Astrocyte (in vitro differentiated cells and primary cell): Measurements from ENCODE around the gene ROR1. TPM values are rescaled to one million over a fixed set of nuclear protein-coding genes. Genes with fewer than 3 reads are reported as not detected.

Experiments
- DNase-seq: peaks from one replicate; pipeline ENCODE4 v3.0.0-alpha.2; 2010; ENCODE audit warnings: low read depth
- FAIRE-seq: peaks from 2 replicates; lab custom pipeline; 2011; peaks lifted over from hg19 to GRCh38; lab: Jason Lieb, UNC
- H2AFZ ChIP-seq: 2 replicates; pipeline ENCODE4 v1.6.0; 2012; ENCODE audit warnings: low read depth, low read length, inconsistent platforms
- H3K27ac ChIP-seq: 2 replicates; pipeline ENCODE4 v1.5.1; 2011; ENCODE audit warnings: low read depth, low read length, inconsistent platforms
- H3K27me3 ChIP-seq: 2 replicates; pipeline ENCODE4 v1.6.0; 2011; ENCODE audit warnings: low read length, inconsistent platforms; ENCODE audit not compliant: insufficient read depth
- H3K36me3 ChIP-seq: 2 replicates; pipeline ENCODE4 v1.5.1; 2011; ENCODE audit warnings: low read length, inconsistent platforms; ENCODE audit not compliant: insufficient read depth
- H3K4me1 ChIP-seq: 2 replicates; pipeline ENCODE4 v1.5.1; 2011; ENCODE audit warnings: low read length, inconsistent platforms; ENCODE audit not compliant: insufficient read depth
- H3K4me2 ChIP-seq: 2 replicates; pipeline ENCODE4 v1.6.0; 2012; ENCODE audit warnings: low read length, inconsistent platforms
- H3K4me3 ChIP-seq: 2 replicates; pipeline ENCODE4 v1.5.1; 2011; ENCODE audit warnings: low read depth, mild to moderate bottlenecking, low read length, inconsistent platforms; ENCODE audit not compliant: insufficient read depth
- H3K79me2 ChIP-seq: 2 replicates; pipeline ENCODE4 v1.6.0; 2012; ENCODE audit warnings: mild to moderate bottlenecking, low read length, inconsistent platforms; ENCODE audit not compliant: insufficient read depth
- H3K9ac ChIP-seq: 2 replicates; pipeline ENCODE4 v1.6.0; 2012; ENCODE audit warnings: mild to moderate bottlenecking, low read length, inconsistent platforms
- H3K9me3 ChIP-seq: 2 replicates; pipeline ENCODE4 v1.5.1; 2012; ENCODE audit warnings: low read depth, mild to moderate bottlenecking, low read length, inconsistent platforms; ENCODE audit not compliant: insufficient read depth
- H4K20me1 ChIP-seq: 2 replicates; pipeline ENCODE4 v1.6.0; 2012; ENCODE audit warnings: low read length, inconsistent platforms; ENCODE audit not compliant: insufficient read depth
- H3K27ac Mint-ChIP-seq: one replicate; pipeline ENCODE4 v1.8.0; 2021; ENCODE audit warnings: mild to moderate bottlenecking, mixed read lengths; ENCODE audit not compliant: unreplicated experiment
- H3K27me3 Mint-ChIP-seq: one replicate; pipeline ENCODE4 v1.8.0; 2021; ENCODE audit warnings: low read depth, mixed read lengths; ENCODE audit not compliant: unreplicated experiment
- H3K36me3 Mint-ChIP-seq: one replicate; pipeline ENCODE4 v1.8.0; 2021; ENCODE audit warnings: low read depth, mixed read lengths; ENCODE audit not compliant: unreplicated experiment
- H3K4me1 Mint-ChIP-seq: one replicate; pipeline ENCODE4 v1.8.0; 2021; ENCODE audit warnings: low read depth, mixed read lengths; ENCODE audit not compliant: unreplicated experiment
- H3K4me3 Mint-ChIP-seq: one replicate; pipeline ENCODE4 v1.8.0; 2021; ENCODE audit warnings: mild to moderate bottlenecking, moderate library complexity, mixed read lengths; ENCODE audit not compliant: unreplicated experiment
- H3K9me3 Mint-ChIP-seq: one replicate; pipeline ENCODE4 v1.8.0; 2021; ENCODE audit warnings: mild to moderate bottlenecking, mixed read lengths; ENCODE audit not compliant: unreplicated experiment
- EZH2 ChIP-seq: IDR thresholded peaks from 2 replicates; pipeline ENCODE4 v1.6.1; 2012; ENCODE audit warnings: mild to moderate bottlenecking, low read length, inconsistent platforms; ENCODE audit not compliant: insufficient read depth
- total RNA-seq: library from RNA; stranded (reverse); gene quantifications from 2 replicates; pipeline ENCODE4 v1.2.1, GENCODE V29; 2021
- TF ChIP-seq, protein P1 (sequence below): IDR thresholded peaks from 2 replicates; pipeline ENCODE4 v1.5.1; 2011; ENCODE audit warnings: low read depth, mild to moderate bottlenecking, inconsistent platforms, low read length, moderate library complexity; ENCODE audit not compliant: insufficient read depth

ROR1 gene
- total RNA-seq, 1 donor from 2014 or later, result 38.3 TPM

DNA sequence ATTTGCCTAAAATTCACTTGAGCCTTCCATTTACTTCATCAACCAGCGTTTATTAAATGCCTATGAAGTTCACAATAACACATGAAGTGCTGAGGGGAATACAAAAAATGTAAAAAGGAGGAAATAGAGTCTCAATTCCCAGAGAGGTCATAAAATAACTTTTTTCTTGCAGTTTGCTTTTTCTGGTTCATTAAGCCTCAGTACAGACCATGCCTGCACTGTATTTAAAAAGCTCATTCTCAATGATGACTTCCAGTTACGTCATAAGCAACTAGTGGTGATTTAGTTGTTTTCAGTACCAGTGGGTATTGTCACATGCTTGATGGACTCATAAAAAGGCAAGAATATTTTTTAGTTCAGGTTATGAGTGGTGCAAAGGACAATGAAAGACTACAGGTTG, 269.5 kb downstream of the ROR1 start:
- peak overlapping the region; percentile 80 for H3K27ac Mint-ChIP-seq

DNA sequence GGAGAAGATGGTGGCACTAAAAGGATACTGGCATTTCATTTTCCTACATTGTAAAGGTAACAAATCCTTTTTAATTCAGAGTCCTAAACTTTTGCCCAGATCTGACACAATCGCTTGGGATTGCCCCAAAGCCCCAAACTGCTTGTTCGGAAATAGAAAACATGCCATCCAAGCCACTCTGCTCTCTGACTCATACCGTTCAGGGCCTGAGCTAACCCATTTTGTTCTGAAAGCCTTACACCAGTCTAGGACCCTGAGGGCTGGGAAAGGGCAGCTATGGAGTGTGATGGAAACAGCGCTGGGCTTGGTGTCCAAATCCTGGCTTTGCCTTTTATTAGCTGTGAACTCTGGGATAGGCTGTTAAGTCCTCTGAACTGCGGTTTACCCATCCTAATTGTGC, 270.2 kb downstream of the ROR1 start:
- DNase-seq, result peak; percentile 81
- TF ChIP-seq, protein P1, sequence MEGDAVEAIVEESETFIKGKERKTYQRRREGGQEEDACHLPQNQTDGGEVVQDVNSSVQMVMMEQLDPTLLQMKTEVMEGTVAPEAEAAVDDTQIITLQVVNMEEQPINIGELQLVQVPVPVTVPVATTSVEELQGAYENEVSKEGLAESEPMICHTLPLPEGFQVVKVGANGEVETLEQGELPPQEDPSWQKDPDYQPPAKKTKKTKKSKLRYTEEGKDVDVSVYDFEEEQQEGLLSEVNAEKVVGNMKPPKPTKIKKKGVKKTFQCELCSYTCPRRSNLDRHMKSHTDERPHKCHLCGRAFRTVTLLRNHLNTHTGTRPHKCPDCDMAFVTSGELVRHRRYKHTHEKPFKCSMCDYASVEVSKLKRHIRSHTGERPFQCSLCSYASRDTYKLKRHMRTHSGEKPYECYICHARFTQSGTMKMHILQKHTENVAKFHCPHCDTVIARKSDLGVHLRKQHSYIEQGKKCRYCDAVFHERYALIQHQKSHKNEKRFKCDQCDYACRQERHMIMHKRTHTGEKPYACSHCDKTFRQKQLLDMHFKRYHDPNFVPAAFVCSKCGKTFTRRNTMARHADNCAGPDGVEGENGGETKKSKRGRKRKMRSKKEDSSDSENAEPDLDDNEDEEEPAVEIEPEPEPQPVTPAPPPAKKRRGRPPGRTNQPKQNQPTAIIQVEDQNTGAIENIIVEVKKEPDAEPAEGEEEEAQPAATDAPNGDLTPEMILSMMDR, result no peak
- no peak for TF ChIP-seq EZH2
- H3K27me3 Mint-ChIP-seq, result no peaks in the 10 kb centered on the region
- Histone ChIP-seq H3K36me3 (no peaks in the 10 kb centered on the region), H3K4me1 (peaks cover 43% of the 10 kb centered on the region), H3K4me2 (peak overlapping the region; percentile 63), H3K27me3 (no peaks in the 10 kb centered on the region), H4K20me1 (no peaks in the 10 kb centered on the region), H3K27ac (peak overlapping the region; percentile 68), H3K9me3 (no peaks in the 10 kb centered on the region), H3K4me3 (no peak overlapping the region), H2AFZ (no peak overlapping the region), H3K79me2 (no peaks in the 10 kb centered on the region), H3K9ac (peak overlapping the region; percentile 44)
- peaks cover 47% of the 10 kb centered on the region for H3K4me1 Mint-ChIP-seq
- FAIRE-seq, result peak; percentile 93
- H3K27ac Mint-ChIP-seq, result peak overlapping the region; percentile 80
- H3K36me3 Mint-ChIP-seq, result no peaks in the 10 kb centered on the region
- no peaks in the 10 kb centered on the region for H3K9me3 Mint-ChIP-seq
- no peak overlapping the region for H3K4me3 Mint-ChIP-seq

More for the DNA sequence above, 269.5 kb downstream of the ROR1 start:
- Histone ChIP-seq H2AFZ (no peak overlapping the region), H3K4me1 (peaks cover 50% of the 10 kb centered on the region), H4K20me1 (no peaks in the 10 kb centered on the region), H3K27ac (peak overlapping the region; percentile 68), H3K4me2 (peak overlapping the region; percentile 63), H3K27me3 (no peaks in the 10 kb centered on the region), H3K79me2 (no peaks in the 10 kb centered on the region), H3K9ac (peak overlapping the region; percentile 44), H3K4me3 (no peak overlapping the region), H3K9me3 (no peaks in the 10 kb centered on the region), H3K36me3 (no peaks in the 10 kb centered on the region)
- peak; percentile 45 for DNase-seq
- Mint-ChIP-seq H3K4me3 (no peak overlapping the region), H3K27me3 (no peaks in the 10 kb centered on the region), H3K4me1 (peaks cover 54% of the 10 kb centered on the region), H3K9me3 (no peaks in the 10 kb centered on the region), H3K36me3 (no peaks in the 10 kb centered on the region)
- no peak for FAIRE-seq
- TF ChIP-seq EZH2, result no peak
- TF ChIP-seq, protein P1, result no peak

DNA sequence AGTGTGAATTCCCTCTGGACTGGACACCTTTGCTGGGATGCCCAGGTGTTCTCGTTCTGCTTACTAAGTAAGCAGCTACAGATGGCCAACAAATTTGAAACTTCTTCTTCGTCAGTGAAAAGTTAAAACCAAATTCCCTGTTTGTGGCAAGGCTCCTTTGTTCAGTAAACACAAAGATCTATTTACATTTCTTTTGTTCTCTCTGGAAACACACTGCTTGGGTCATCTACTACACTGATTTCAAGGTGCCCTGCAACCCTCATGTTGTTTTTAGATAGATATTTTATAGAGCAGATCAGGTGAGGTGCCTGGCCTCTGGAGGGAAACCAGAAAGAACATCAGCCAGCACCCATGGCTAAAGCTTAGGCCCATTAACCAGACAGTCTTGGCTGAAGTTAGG, 272.4 kb downstream of the ROR1 start:
- Histone ChIP-seq H2AFZ (no peak overlapping the region), H3K9ac (no peak overlapping the region), H3K27me3 (no peaks in the 10 kb centered on the region), H3K4me1 (peaks cover 28% of the 10 kb centered on the region), H3K27ac (no peak overlapping the region), H4K20me1 (no peaks in the 10 kb centered on the region), H3K4me3 (no peak overlapping the region), H3K36me3 (no peaks in the 10 kb centered on the region), H3K4me2 (no peak overlapping the region), H3K79me2 (no peaks in the 10 kb centered on the region), H3K9me3 (no peaks in the 10 kb centered on the region)
- Mint-ChIP-seq H3K4me1 (peaks cover 39% of the 10 kb centered on the region), H3K27ac (no peak overlapping the region), H3K9me3 (no peaks in the 10 kb centered on the region), H3K36me3 (peaks cover 8% of the 10 kb centered on the region), H3K27me3 (no peaks in the 10 kb centered on the region), H3K4me3 (no peak overlapping the region)
- FAIRE-seq (no peak), DNase-seq (no peak)
- no peak for TF ChIP-seq EZH2
- TF ChIP-seq, protein P1, result no peak
